ENCODE data around the gene JAKMIP1. TPM values are rescaled to one million over a fixed set of nuclear protein-coding genes. Genes with fewer than 3 reads are reported as not detected.

Gene JAKMIP1
- total RNA-seq, 3 donors from 2014 or later = 0.63 to 2.1 TPM; not detected in 1

GRCh38 chr4:6137027-6137746 lies 63.2 kb downstream of the JAKMIP1 start:
- H3K9me3 ChIP-seq = no peaks in the 10 kb centered on the region
- DNase-seq = no peak
- no peaks in the 10 kb centered on the region for H3K4me1 ChIP-seq (ENCODE audit: low read depth)
- ATAC-seq = no peak
- intact Hi-C loops (cut with DNase I, micrococcal nuclease) = no loop called here
- no peak overlapping the region for H3K4me3 ChIP-seq
- no peaks in the 10 kb centered on the region for H3K36me3 ChIP-seq (ENCODE audit: low read depth)
- TF ChIP-seq CTCF (IDR thresholded peaks at IDR 0.05) = no peak

GRCh38 chr4:6134612-6135220 lies 65.6 kb downstream of the JAKMIP1 start:
- H3K4me1 ChIP-seq (ENCODE audit: low read depth) = no peaks in the 10 kb centered on the region
- TF ChIP-seq CTCF (IDR thresholded peaks at IDR 0.05) = no peak
- peak; percentile 53 for ATAC-seq

GRCh38 chr4:6132716-6133115 lies 67.6 kb downstream of the JAKMIP1 start:
- no peaks in the 10 kb centered on the region for H3K9me3 ChIP-seq
- no peaks in the 10 kb centered on the region for H3K36me3 ChIP-seq (ENCODE audit: low read depth)
- TF ChIP-seq CTCF (IDR thresholded peaks at IDR 0.05) = no peak
- intact Hi-C loops (cut with DNase I, micrococcal nuclease) = no loop called here
- no peak for ATAC-seq
- H3K4me3 ChIP-seq = no peak overlapping the region
- H3K4me1 ChIP-seq (ENCODE audit: low read depth) = no peaks in the 10 kb centered on the region
- DNase-seq = no peak

More at GRCh38 chr4:6134612-6135220, 65.6 kb downstream of the JAKMIP1 start:
- H3K9me3 ChIP-seq = no peaks in the 10 kb centered on the region
- intact Hi-C loops (cut with DNase I, micrococcal nuclease) = no loop called here
- DNase-seq = no peak
- no peak overlapping the region for H3K4me3 ChIP-seq
- no peaks in the 10 kb centered on the region for H3K36me3 ChIP-seq (ENCODE audit: low read depth)

- no peak for DNase-seq
- intact Hi-C loops (cut with DNase I, micrococcal nuclease) = no loop called here
Observed at GRCh38 chr4:6128221-6128850, 72.0 kb downstream of the JAKMIP1 start.

More at GRCh38 chr4:6128221-6128850, 72.0 kb downstream of the JAKMIP1 start:
- no peak for TF ChIP-seq CTCF (IDR thresholded peaks at IDR 0.05)
- Histone ChIP-seq H3K4me3 (no peak overlapping the region), H3K9me3 (no peaks in the 10 kb centered on the region), H3K4me1 (ENCODE audit: low read depth) (no peaks in the 10 kb centered on the region), H3K36me3 (ENCODE audit: low read depth) (no peaks in the 10 kb centered on the region)
- no peak for ATAC-seq
